ENCODE data around the gene TNFRSF9.

Gene TNFRSF9

GRCh38 chr1:7869136-7869920 is 71.3 kb downstream of the TNFRSF9 start:
- DNase-seq = no peak

- no peak for DNase-seq
These were observed 72.4 kb downstream of the TNFRSF9 start for GRCh38 chr1:7868070-7868780.

GRCh38 chr1:7865978-7866377 is 74.7 kb downstream of the TNFRSF9 start:
- no peak for DNase-seq
